Limb (tissue), 2 donors: ENCODE results near the gene PALLD.
"Not testable (repeated sequence)": the region's sequence is repeated elsewhere in the genome, so short reads cannot be mapped to it uniquely, and the experiment has no call there.

ENCODE experiments used
- DNase-seq, 2 donors: peaks; one replicate each; pipeline ENCODE4 v3.0.0-alpha.2; 2016; ENCODE audit errors: extremely low spot score in 2 of 2

PALLD gene

GRCh38 chr4:168724686-168725411 is 228.0 kb downstream of the PALLD start:
- no peak for DNase-seq

- no peak for DNase-seq
Measured at GRCh38 chr4:168725930-168726329, 229.1 kb downstream of the PALLD start.

- not testable (repeated sequence) for DNase-seq
Measured at GRCh38 chr4:168727181-168727580, 230.3 kb downstream of the PALLD start.

- DNase-seq: no peak
Measured at GRCh38 chr4:168731006-168731636, 234.3 kb downstream of the PALLD start.

- DNase-seq: no peak
Measured at GRCh38 chr4:168731706-168732414, 235.0 kb downstream of the PALLD start.

- no peak for DNase-seq
Measured at GRCh38 chr4:168732714-168733113, 235.9 kb downstream of the PALLD start.

- no peak for DNase-seq
Measured at GRCh38 chr4:168734703-168735678, 238.1 kb downstream of the PALLD start.

DNA sequence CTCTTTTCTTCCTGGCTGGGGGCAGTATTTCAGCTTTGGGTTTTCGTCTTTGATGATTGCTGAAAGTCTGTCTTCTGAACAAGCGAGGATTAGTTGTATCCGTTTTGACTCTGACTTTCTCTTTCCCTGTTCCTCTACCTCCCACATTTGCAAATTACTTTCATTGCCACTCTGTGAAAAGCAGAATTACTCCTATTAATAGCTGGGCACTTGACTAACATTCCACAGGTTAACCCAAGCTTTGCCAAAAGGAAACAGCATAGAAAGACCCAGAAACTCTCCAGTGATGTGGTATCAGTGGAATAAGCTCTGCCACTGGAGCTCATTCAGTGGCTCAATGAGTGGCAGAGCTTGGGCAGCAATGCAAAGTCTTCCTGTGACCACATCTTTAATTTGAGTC is 238.9 kb downstream of the PALLD start:
- no peak for DNase-seq

GRCh38 chr4:168736860-168737805 is 240.3 kb downstream of the PALLD start:
- no peak for DNase-seq

- DNase-seq: no peak
Measured at GRCh38 chr4:168737806-168738172, 240.9 kb downstream of the PALLD start.

DNA sequence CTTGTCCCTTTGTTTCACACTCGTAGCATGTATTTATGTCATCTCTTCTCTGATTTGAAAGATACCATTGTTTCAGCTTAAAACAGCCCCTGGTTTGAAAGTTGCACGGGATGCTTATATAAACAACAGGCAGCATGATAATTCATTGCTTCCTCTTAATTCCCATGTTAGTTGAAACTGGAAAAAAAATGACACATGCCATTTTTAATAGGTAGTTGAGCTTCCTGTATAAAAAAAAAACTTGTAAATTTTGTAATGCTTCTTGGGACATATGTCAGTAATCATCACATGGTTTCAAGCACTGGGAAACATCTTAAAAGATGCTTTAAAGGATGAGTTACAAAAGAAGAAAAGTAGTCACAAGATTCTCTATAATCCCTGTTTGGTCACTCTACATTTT is 243.0 kb downstream of the PALLD start:
- no peak for DNase-seq

- DNase-seq: no peak
Measured at GRCh38 chr4:168740691-168741090, 243.8 kb downstream of the PALLD start.

DNA sequence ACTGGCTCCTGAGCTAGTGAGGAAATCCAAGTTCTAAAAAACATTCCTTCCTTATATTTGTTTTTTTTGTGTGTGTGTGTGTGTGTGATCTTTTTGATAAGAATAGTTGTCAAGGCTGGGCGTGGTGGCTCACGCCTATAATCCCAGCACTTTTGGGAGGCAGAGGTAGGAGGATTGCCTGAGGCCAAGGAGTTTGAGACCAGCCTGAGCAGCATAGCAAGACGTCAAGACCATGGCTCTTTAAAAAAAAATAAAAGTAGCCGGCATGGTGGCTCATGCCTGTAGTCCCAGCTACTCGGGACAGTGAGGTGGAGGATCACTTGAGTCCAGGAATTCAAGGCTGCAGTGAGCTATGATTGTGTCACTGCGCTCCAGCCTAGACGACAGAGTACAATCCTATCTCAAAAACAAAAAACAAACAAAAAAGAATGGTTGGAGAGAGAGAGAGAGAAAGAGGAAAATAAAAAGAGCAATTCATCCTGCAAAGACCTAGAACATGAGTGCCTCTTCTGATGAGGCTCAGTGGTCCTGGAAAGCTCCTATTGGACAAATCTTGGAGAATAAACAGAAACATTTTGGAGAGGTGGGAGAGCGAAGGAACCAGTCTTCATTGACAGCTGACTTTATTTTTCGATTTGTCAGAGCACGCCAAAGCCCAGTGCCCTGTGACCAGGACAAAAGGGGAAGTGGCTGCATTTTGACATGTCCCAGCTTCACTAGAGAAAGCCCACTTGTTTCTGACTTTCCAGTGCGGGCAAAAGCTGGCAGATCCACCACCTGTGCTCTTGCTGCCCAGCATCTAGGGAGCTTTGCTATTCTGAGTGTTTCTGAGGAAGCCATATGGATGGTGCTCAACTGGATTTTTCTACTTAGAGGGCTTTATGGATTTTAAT is 244.7 kb downstream of the PALLD start:
- DNase-seq: no peak

GRCh38 chr4:168743131-168743530 is 246.3 kb downstream of the PALLD start:
- no peak for DNase-seq

GRCh38 chr4:168743601-168744000 is 246.7 kb downstream of the PALLD start:
- DNase-seq: no peak

GRCh38 chr4:168744021-168744420 is 247.2 kb downstream of the PALLD start:
- DNase-seq: no peak

- no peak for DNase-seq
Measured at GRCh38 chr4:168748807-168749206, 252.0 kb downstream of the PALLD start.

DNA sequence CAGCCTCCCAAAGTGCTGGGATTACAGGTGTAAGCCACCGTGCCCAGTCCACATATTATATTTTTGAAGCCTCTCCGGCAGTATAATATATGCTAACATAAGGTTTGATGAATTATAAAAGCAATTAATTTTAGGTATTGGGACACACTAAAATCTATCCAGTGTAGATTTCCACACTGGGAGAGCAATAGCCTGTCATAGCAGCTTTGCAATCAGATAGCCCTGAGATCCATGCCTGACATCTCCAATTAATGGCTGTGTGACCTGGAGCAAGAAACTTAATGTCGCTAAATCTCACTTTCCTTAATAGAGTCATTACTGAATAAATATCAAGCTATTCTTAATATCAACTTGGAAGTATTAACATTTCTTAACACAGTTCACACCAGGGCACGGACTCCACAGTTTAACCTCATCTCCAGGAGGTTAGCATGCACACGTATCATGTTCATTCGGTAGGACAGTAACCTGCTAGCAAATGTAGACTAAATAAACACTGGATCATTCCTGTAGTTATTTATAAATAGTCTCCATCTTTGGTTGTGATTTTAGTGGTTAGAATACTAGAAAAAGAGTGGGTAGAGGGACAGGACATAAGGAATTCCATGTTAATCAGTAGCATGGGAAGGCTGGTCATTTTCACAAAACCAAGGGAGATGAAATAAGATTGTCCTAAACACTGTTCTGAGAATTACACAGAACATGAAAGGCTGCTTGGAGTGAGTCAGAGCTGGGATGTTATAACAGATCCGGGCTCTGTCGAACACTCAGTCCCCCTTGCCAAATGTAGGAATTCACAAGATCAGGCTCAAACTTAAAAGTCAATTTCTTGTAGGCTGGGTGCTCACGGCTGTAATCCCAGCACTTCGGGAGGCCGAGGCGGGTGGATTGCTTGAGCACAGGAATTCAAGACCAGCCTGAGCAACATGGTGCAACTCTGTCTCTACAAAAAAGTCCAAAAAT is 254.7 kb downstream of the PALLD start:
- DNase-seq: no peak
